CD8-positive, alpha-beta memory T cell (primary cell): ENCODE measurements around the gene TMEM39B. TPM values are rescaled to one million over a fixed set of nuclear protein-coding genes. Genes with fewer than 3 reads are reported as not detected.
"Not testable (repeated sequence)": the region's sequence is repeated elsewhere in the genome, so short reads cannot be mapped to it uniquely, and the experiment has no call there.

ENCODE experiments used
- CTCF ChIA-PET: fragments of 350-600 bp; sonication (Branson Sonifier 250); formaldehyde crosslinking; loops from one replicate; lab custom pipeline; 2021; ENCODE audit warnings: antibody characterized with exemption; lab: Charles Lee
- POLR2A ChIA-PET: fragments of 350-600 bp; sonication (Branson Sonifier 250); formaldehyde crosslinking; loops from one replicate; lab custom pipeline; 2021; ENCODE audit warnings: antibody characterized with exemption; lab: Charles Lee
- DNase-seq, 5 donors: peaks; one replicate each; pipeline versions ENCODE4 v3.0.0 to v3.0.0-alpha.2; 2020 to 2022; ENCODE audit warnings: mixed read lengths in 1 of 5
- H3K27ac ChIP-seq: one replicate; pipeline ENCODE4 v1.7.0; 2013; ENCODE audit warnings: low read depth, mild to moderate bottlenecking, low read length, moderate library complexity
- H3K27me3 ChIP-seq: 2 replicates; pipeline ENCODE4 v1.7.0; 2013; ENCODE audit warnings: low read length, mild to moderate bottlenecking; ENCODE audit not compliant: insufficient read depth, poor library complexity, severe bottlenecking
- H3K36me3 ChIP-seq: 2 replicates; pipeline ENCODE4 v1.7.0; 2013; ENCODE audit warnings: mild to moderate bottlenecking, low read length, moderate library complexity; ENCODE audit not compliant: insufficient read depth
- H3K4me1 ChIP-seq: 2 replicates; pipeline ENCODE4 v1.7.0; 2013; ENCODE audit warnings: mild to moderate bottlenecking, low read length, moderate library complexity; ENCODE audit not compliant: insufficient read depth
- H3K4me3 ChIP-seq: 2 replicates; pipeline ENCODE4 v1.7.0; 2013; ENCODE audit warnings: mild to moderate bottlenecking, low read length
- H3K9me3 ChIP-seq: 2 replicates; pipeline ENCODE4 v1.7.0; 2013; ENCODE audit warnings: mild to moderate bottlenecking, low read length
- H3K27ac Mint-ChIP-seq, 8 donors: one replicate each; pipeline ENCODE4 v1.8.0; 2020 to 2021; ENCODE audit warnings: mixed read lengths in 8 of 8, mild to moderate bottlenecking in 6 of 8, inconsistent platforms in 3 of 8, moderate library complexity in 3 of 8
- H3K27me3 Mint-ChIP-seq, 2 donors: one replicate each; pipeline ENCODE4 v1.8.0; 2020 to 2021; ENCODE audit warnings: mixed read lengths in 2 of 2, mild to moderate bottlenecking in 1 of 2, moderate library complexity in 1 of 2
- H3K36me3 Mint-ChIP-seq, 3 donors: one replicate each; pipeline ENCODE4 v1.8.0; 2020 to 2021; ENCODE audit warnings: mixed read lengths in 3 of 3, inconsistent platforms in 1 of 3, mild to moderate bottlenecking in 1 of 3
- H3K4me1 Mint-ChIP-seq, 3 donors: one replicate each; pipeline ENCODE4 v1.8.0; 2020 to 2021; ENCODE audit warnings: mixed read lengths in 3 of 3, inconsistent platforms in 1 of 3, mild to moderate bottlenecking in 1 of 3
- H3K4me3 Mint-ChIP-seq, 7 donors: one replicate each; pipeline ENCODE4 v1.8.0; 2020 to 2021; ENCODE audit warnings: mixed read lengths in 7 of 7, mild to moderate bottlenecking in 6 of 7, moderate library complexity in 4 of 7, inconsistent platforms in 2 of 7
- H3K9me3 Mint-ChIP-seq, 5 donors: one replicate each; pipeline ENCODE4 v1.8.0; 2020 to 2022; ENCODE audit warnings: mixed read lengths in 5 of 5, mild to moderate bottlenecking in 3 of 5, moderate library complexity in 2 of 5, inconsistent platforms in 1 of 5
- polyA plus RNA-seq: library from polyadenylated mRNA; unstranded; fragments of 300-500 nt; fragmentation: Illumina TruSeq; gene quantifications from one replicate; pipeline ENCODE4 v1.2.3, GENCODE V29; 2021
- total RNA-seq, 2 experiments: library from RNA; stranded (reverse); gene quantifications; one replicate each; pipeline ENCODE4 v1.2.3, GENCODE V29; 2021

TMEM39B gene
- total and polyA plus RNA-seq, 3 experiments from 2014 or later, result 2.4 to 25.8 (median 23.4) TPM

DNA sequence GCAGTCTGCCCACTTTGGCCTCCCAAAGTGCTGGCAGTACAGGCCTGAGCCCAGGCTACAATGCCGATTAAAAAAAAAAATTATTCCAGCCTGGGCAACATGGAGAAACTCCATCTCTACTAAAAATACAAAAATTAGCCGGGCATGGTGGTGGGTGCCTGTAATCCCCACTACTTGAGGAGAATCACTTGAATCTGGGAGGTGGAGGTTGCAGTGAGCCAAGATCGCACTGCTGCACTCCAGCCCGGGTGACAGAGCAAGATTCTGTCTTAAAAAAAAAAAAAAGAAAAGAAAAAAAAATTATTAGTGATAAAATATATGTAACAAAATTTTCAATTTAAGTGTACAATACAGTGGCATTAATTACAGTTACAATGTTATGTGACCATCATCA lies 70.6 kb downstream of the TMEM39B start:
- Mint-ChIP-seq H3K9me3 (peaks cover 0 to 11% (median 7%) of the 10 kb centered on the region in 5 donors), H3K4me1 (peaks cover 53 to 74% (median 70%) of the 10 kb centered on the region in 3 donors), H3K27ac (peak overlapping the region in 1 of 8 donors; percentile 7), H3K4me3 (peak overlapping the region in 1 of 7 donors; percentile 37), H3K36me3 (peaks cover 6 to 32% (median 6%) of the 10 kb centered on the region in 3 donors)
- H3K27ac ChIP-seq, H3K9me3 ChIP-seq, H3K4me3 ChIP-seq, CTCF ChIA-PET, H3K27me3 Mint-ChIP-seq, H3K36me3 ChIP-seq, DNase-seq, POLR2A ChIA-PET, H3K27me3 ChIP-seq: not testable (repeated sequence)
- H3K4me1 ChIP-seq, result peaks cover 14% of the 10 kb centered on the region

- H3K4me1 Mint-ChIP-seq, result peaks cover 49 to 66% (median 63%) of the 10 kb centered on the region in 3 donors
- POLR2A ChIA-PET, result no interaction called here
- no peaks in the 10 kb centered on the region for H3K27me3 Mint-ChIP-seq
Observed at GRCh38 chr1:32144033-32144432, 71.3 kb downstream of the TMEM39B start.

GRCh38 chr1:32147799-32148198 lies 75.1 kb downstream of the TMEM39B start:
- H3K9me3 ChIP-seq, H3K27me3 ChIP-seq, H3K4me3 ChIP-seq, H3K27me3 Mint-ChIP-seq, DNase-seq, CTCF ChIA-PET, H3K27ac ChIP-seq, H3K4me3 Mint-ChIP-seq, H3K4me1 ChIP-seq, H3K36me3 ChIP-seq, POLR2A ChIA-PET: not testable (repeated sequence)
- Mint-ChIP-seq H3K9me3 (peaks cover 5 to 19% (median 15%) of the 10 kb centered on the region in 5 donors), H3K4me1 (peaks cover 32 to 55% (median 47%) of the 10 kb centered on the region in 3 donors), H3K36me3 (peaks cover 11 to 34% (median 18%) of the 10 kb centered on the region in 3 donors), H3K27ac (peak overlapping the region in 1 of 8 donors; percentile 15)

More at GRCh38 chr1:32144033-32144432, 71.3 kb downstream of the TMEM39B start:
- H3K4me3 ChIP-seq, result no peak overlapping the region
- H3K9me3 Mint-ChIP-seq, result peaks cover 3 to 15% (median 14%) of the 10 kb centered on the region in 5 donors
- peaks cover 13% of the 10 kb centered on the region for H3K4me1 ChIP-seq
- no peaks in the 10 kb centered on the region for H3K27me3 ChIP-seq
- no peak overlapping the region for H3K4me3 Mint-ChIP-seq
- no peaks in the 10 kb centered on the region for H3K36me3 ChIP-seq
- H3K27ac Mint-ChIP-seq, result peak overlapping the region in 1 of 8 donors; percentile 43
- H3K27ac ChIP-seq, result no peak overlapping the region
- CTCF ChIA-PET, result no interaction called here
- H3K36me3 Mint-ChIP-seq, result peaks cover 10 to 33% (median 13%) of the 10 kb centered on the region in 3 donors
- peaks cover 6% of the 10 kb centered on the region for H3K9me3 ChIP-seq
- no peak for DNase-seq

GRCh38 chr1:32150847-32151246 lies 78.1 kb downstream of the TMEM39B start:
- Histone ChIP-seq H3K9me3 (peaks cover 6% of the 10 kb centered on the region), H3K4me1 (no peaks in the 10 kb centered on the region), H3K36me3 (peaks cover 4% of the 10 kb centered on the region), H3K4me3 (no peak overlapping the region), H3K27me3 (no peaks in the 10 kb centered on the region), H3K27ac (no peak overlapping the region)
- Mint-ChIP-seq H3K4me1 (peaks cover 19 to 35% (median 29%) of the 10 kb centered on the region in 3 donors), H3K27me3 (no peaks in the 10 kb centered on the region), H3K36me3 (peaks cover 11 to 38% (median 22%) of the 10 kb centered on the region in 3 donors), H3K27ac (no peak overlapping the region), H3K9me3 (peaks cover 5 to 19% (median 15%) of the 10 kb centered on the region in 5 donors), H3K4me3 (no peak overlapping the region)
- DNase-seq, result no peak
- ChIA-PET POLR2A (no interaction called here), CTCF (interaction anchor here (0.8 kb wide), 1 partner anchor 11 kb away, joined by 3 read pairs; no protein-coding TSS in a partner anchor)

GRCh38 chr1:32151319-32151787 lies 78.6 kb downstream of the TMEM39B start:
- peak overlapping the region in 1 of 8 donors; percentile 50 for H3K27ac Mint-ChIP-seq
- Histone ChIP-seq H3K4me1 (no peaks in the 10 kb centered on the region), H3K9me3 (peaks cover 6% of the 10 kb centered on the region), H3K4me3 (no peak overlapping the region), H3K36me3 (peaks cover 8% of the 10 kb centered on the region), H3K27me3 (no peaks in the 10 kb centered on the region), H3K27ac (no peak overlapping the region)
- H3K9me3 Mint-ChIP-seq, result peaks cover 5 to 19% (median 15%) of the 10 kb centered on the region in 5 donors
- no peak overlapping the region for H3K4me3 Mint-ChIP-seq
- no peak for DNase-seq
- peaks cover 16 to 41% (median 27%) of the 10 kb centered on the region in 3 donors for H3K36me3 Mint-ChIP-seq
- H3K4me1 Mint-ChIP-seq, result peaks cover 18 to 34% (median 24%) of the 10 kb centered on the region in 3 donors
- ChIA-PET POLR2A (no interaction called here), CTCF (interaction anchor here (0.8 kb wide), 1 partner anchor 11 kb away, joined by 3 read pairs; no protein-coding TSS in a partner anchor)
- peaks cover 0 to 1% of the 10 kb centered on the region in 2 donors for H3K27me3 Mint-ChIP-seq

Other genes starting within 250 kb of the TMEM39B start
- 100 to 1,000 TPM; 339 to 368 TPM for gene PTP4A2, start 134.6 kb upstream of the TMEM39B start, total RNA-seq
- 598 TPM for gene PTP4A2, start 134.6 kb upstream of the TMEM39B start, polyA plus RNA-seq
- gene KHDRBS1, start 59.1 kb upstream of the TMEM39B start, total RNA-seq, result 100 to 1,000 TPM; 210 TPM
- gene KHDRBS1, start 59.1 kb upstream of the TMEM39B start, polyA plus RNA-seq, result 117 TPM
- 10 to 100 TPM; 91.8 to 96.7 TPM for gene KPNA6, start 35.1 kb downstream of the TMEM39B start, total RNA-seq
- 29.3 TPM for gene KPNA6, start 35.1 kb downstream of the TMEM39B start, polyA plus RNA-seq
- 10 to 100 TPM; 99.0 to 99.9 TPM for gene TXLNA, start 106.7 kb downstream of the TMEM39B start, total RNA-seq
- gene TXLNA, start 106.7 kb downstream of the TMEM39B start, polyA plus RNA-seq, result 31.2 TPM
- 10 to 100 TPM; 20.6 to 21.0 TPM for gene CCDC28B, start 127.7 kb downstream of the TMEM39B start, total RNA-seq
- 14.7 TPM for gene CCDC28B, start 127.7 kb downstream of the TMEM39B start, polyA plus RNA-seq
- 1 to 10 TPM; 5.6 to 5.7 TPM for gene IQCC, start 132.7 kb downstream of the TMEM39B start, total RNA-seq
- gene IQCC, start 132.7 kb downstream of the TMEM39B start, polyA plus RNA-seq, result 1.6 TPM
- under 1 TPM in 1 of 2 experiments, not detected in 1; 0.11 TPM for gene DCDC2B, start 136.2 kb downstream of the TMEM39B start, total RNA-seq
- gene DCDC2B, start 136.2 kb downstream of the TMEM39B start, polyA plus RNA-seq, result 0.13 TPM
- gene TMEM234, start 149.4 kb downstream of the TMEM39B start, total RNA-seq, result 10 to 100 TPM; 10.9 to 12.2 TPM
- 6.5 TPM for gene TMEM234, start 149.4 kb downstream of the TMEM39B start, polyA plus RNA-seq
- 100 to 1,000 TPM; 381 to 390 TPM for gene EIF3I, start 149.5 kb downstream of the TMEM39B start, total RNA-seq
- gene EIF3I, start 149.5 kb downstream of the TMEM39B start, polyA plus RNA-seq, result 173 TPM
- under 1 TPM; 0.33 to 0.63 TPM for gene FAM167B, start 174.3 kb downstream of the TMEM39B start, total RNA-seq
- not detected for gene FAM167B, start 174.3 kb downstream of the TMEM39B start, polyA plus RNA-seq
- 100 to 1,000 TPM; 288 to 297 TPM for gene LCK, start 178.3 kb downstream of the TMEM39B start, total RNA-seq
- 937 TPM for gene LCK, start 178.3 kb downstream of the TMEM39B start, polyA plus RNA-seq
- 100 to 1,000 TPM; 164 to 172 TPM for gene HDAC1, start 219.1 kb downstream of the TMEM39B start, total RNA-seq
- 180 TPM for gene HDAC1, start 219.1 kb downstream of the TMEM39B start, polyA plus RNA-seq